BLaER1 (cell line): ENCODE measurements around the gene CMC2.

Source experiments
- H3K27ac ChIP-seq: shearing (Covaris generic); formaldehyde crosslinking; 2 replicates; pipeline ENCODE4 v1.8.1; 2022
- H3K27me3 ChIP-seq: shearing (Covaris generic); formaldehyde crosslinking; 2 replicates; pipeline ENCODE4 v1.8.1; 2022
- H3K36me3 ChIP-seq: shearing (Covaris generic); formaldehyde crosslinking; 2 replicates; pipeline ENCODE4 v1.8.1; 2022
- H3K4me1 ChIP-seq: shearing (Covaris generic); formaldehyde crosslinking; 2 replicates; pipeline ENCODE4 v1.8.1; 2022
- H3K4me2 ChIP-seq: shearing (Covaris generic); formaldehyde crosslinking; 2 replicates; pipeline ENCODE4 v1.8.1; 2022
- H3K4me3 ChIP-seq: shearing (Covaris generic); formaldehyde crosslinking; 2 replicates; pipeline ENCODE4 v1.8.1; 2022
- H3K9ac ChIP-seq: shearing (Covaris generic); formaldehyde crosslinking; 2 replicates; pipeline ENCODE4 v1.8.1; 2022
- H3K9me3 ChIP-seq: shearing (Covaris generic); formaldehyde crosslinking; 2 replicates; pipeline ENCODE4 v1.8.1; 2022
- H4K20me1 ChIP-seq: shearing (Covaris generic); formaldehyde crosslinking; 2 replicates; pipeline ENCODE4 v1.8.1; 2022
- Cebpa-rat ChIP-seq: shearing (Covaris generic); IDR thresholded peaks from 2 replicates; pipeline ENCODE4 v1.8.1; 2022

CMC2 gene

DNA sequence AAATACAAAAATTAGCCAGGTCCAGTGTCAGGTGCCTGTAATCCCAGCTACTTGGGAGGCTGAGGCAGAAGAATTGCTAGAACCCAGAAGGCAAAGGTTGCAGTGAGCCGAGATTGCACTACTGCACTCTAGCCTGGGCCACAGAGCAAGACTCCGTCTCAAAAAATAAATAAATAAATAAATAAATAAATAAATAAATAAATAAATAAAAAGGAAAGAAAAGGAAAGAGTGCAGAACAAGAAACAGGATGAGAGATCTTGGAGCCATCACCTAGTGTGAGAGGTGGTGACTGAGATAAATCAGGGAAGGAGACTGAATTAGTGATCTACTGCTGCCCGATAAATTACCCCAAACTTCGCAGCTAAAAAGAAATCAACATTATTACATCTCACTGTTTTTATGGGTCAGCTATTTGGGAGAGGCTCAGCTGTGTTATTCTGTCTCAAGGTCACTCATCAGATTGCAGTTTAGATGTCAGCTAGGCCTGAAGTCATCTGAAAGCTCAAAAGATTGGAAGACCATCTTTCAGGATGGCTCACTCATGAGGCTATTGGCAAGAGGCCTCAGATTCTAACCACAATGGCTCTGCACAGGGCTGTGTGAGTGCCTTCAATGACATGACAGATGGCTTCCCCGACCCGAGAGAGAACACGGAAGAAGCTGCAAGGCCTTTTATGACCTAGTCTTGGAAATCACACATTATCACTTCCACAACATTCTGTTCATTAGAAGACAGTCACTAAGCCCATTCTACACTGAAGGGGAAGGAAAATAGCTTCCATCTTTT lies 66.4 kb downstream of the CMC2 start:
- no peak overlapping the region for H3K4me2 ChIP-seq
- H3K4me1 ChIP-seq = no peaks in the 10 kb centered on the region
- H4K20me1 ChIP-seq = no peaks in the 10 kb centered on the region
- no peak for TF ChIP-seq Cebpa-rat
- H3K27me3 ChIP-seq = no peaks in the 10 kb centered on the region
- no peak overlapping the region for H3K27ac ChIP-seq
- H3K9ac ChIP-seq = no peak overlapping the region
- H3K36me3 ChIP-seq = no peaks in the 10 kb centered on the region
- H3K9me3 ChIP-seq = peaks cover 10% of the 10 kb centered on the region
- no peak overlapping the region for H3K4me3 ChIP-seq

DNA sequence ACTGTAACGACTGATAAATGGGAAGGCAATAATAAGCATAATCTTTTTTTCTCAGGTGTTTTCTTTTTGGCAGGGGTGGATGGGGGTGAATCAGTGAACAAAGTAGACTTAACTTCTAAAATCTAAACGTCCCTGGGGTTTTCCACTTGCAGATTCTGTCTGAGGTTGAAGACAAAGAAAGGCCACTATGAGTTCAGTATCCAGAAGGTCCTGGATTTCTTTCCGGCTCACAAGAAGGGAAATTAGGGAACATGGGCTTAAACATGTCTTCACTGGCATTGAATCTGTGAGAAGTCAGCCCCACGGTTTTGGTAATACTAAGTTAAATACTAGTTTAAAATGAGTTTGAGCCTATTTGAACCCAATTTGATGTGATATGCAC lies 67.8 kb downstream of the CMC2 start:
- Histone ChIP-seq H3K27ac (no peak overlapping the region), H4K20me1 (no peaks in the 10 kb centered on the region), H3K36me3 (no peaks in the 10 kb centered on the region), H3K9ac (no peak overlapping the region), H3K4me2 (no peak overlapping the region), H3K9me3 (peaks cover 10% of the 10 kb centered on the region), H3K4me1 (no peaks in the 10 kb centered on the region), H3K4me3 (no peak overlapping the region), H3K27me3 (no peaks in the 10 kb centered on the region)
- TF ChIP-seq Cebpa-rat = no peak

DNA sequence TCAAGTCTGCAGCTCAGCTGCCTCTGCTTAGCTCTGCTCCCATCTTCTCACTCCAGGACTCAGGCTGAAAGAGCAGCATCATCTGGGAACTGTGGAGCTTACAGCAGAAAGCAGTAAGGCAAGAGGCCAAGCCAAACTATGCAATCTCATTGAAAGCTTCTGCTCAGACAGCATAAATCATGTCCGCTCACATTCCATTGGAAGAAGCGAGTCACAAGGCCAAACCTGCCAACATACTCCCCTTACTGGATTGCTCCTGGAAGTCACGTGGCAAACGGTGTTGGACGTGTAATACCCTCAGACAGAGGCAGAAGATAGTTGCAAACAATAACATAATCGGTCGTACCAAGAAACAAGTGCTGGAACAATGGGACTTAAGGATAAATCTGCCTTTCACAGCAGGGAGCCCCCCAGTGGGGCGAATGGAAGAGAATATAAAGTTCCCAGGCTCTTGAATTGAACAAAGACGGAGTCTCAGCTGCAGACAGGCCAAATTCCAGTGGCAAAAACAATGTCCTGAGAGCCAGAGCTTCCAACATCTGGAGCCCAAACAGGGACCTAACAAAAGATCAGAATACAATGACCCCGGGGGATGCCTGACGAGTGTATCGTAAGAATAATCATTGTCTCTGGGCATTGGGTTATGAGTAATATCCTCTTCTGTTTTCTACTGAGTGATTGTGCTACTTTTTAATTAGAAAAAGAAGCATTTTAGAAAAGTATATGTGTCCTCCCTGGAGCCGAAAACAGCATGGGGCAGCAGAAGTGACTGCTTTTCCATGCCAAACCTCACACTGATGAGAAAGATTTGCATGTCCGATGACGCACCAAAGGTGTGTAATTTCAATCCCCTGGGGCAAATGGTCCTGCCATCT lies 68.4 kb downstream of the CMC2 start:
- Histone ChIP-seq H3K27ac (no peak overlapping the region), H3K36me3 (no peaks in the 10 kb centered on the region), H3K4me2 (no peak overlapping the region), H3K27me3 (no peaks in the 10 kb centered on the region), H3K4me3 (no peak overlapping the region), H3K9me3 (peaks cover 10% of the 10 kb centered on the region), H3K9ac (no peak overlapping the region), H4K20me1 (no peaks in the 10 kb centered on the region), H3K4me1 (no peaks in the 10 kb centered on the region)
- no peak for TF ChIP-seq Cebpa-rat

DNA sequence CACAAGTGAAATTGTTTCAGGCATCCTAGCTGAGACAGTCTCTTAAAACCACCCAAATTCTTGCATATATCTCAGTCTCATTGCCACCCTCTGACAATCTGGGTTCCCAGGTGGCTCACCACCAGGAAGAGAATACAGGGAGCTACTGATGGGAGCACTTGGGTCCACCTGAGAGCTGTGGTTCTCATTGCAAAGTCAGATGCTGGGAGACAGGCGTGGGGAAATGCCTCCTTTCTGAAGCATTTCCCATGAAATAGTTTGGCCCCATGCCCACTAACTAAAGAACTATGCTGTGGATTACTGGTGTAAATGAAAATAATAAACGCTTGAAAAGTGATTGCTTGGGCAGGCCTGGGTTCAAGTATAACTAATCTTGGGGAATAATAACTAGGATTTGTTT lies 70.3 kb downstream of the CMC2 start:
- no peaks in the 10 kb centered on the region for H3K4me1 ChIP-seq
- H3K4me3 ChIP-seq = no peak overlapping the region
- H3K9ac ChIP-seq = no peak overlapping the region
- TF ChIP-seq Cebpa-rat = no peak
- H4K20me1 ChIP-seq = no peaks in the 10 kb centered on the region
- H3K27me3 ChIP-seq = no peaks in the 10 kb centered on the region
- no peak overlapping the region for H3K27ac ChIP-seq
- no peaks in the 10 kb centered on the region for H3K36me3 ChIP-seq
- H3K9me3 ChIP-seq = peaks cover 4% of the 10 kb centered on the region
- H3K4me2 ChIP-seq = no peak overlapping the region

DNA sequence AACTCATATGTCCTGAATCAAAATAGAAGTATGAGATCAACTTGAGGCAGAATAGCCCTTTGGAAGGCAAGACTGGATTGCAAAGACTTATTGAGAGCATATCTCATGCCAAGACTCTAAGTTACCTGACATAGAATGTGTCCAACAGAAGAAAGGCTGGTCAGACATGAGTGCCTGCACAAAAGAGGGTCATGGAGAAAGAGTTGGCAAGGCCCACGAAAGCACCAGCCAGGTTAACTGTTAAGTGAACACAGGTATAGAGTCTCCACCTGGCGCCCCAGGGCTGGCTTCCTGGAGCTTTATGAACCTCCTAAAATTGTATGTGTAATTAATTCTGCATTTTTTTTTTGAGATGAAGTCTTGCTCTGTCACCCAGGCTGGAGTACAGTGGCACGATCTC lies 71.0 kb downstream of the CMC2 start:
- no peak overlapping the region for H3K27ac ChIP-seq
- no peak overlapping the region for H3K9ac ChIP-seq
- H3K27me3 ChIP-seq = no peaks in the 10 kb centered on the region
- H3K4me2 ChIP-seq = no peak overlapping the region
- H3K36me3 ChIP-seq = no peaks in the 10 kb centered on the region
- H3K4me1 ChIP-seq = no peaks in the 10 kb centered on the region
- no peak overlapping the region for H3K4me3 ChIP-seq
- TF ChIP-seq Cebpa-rat = no peak
- peaks cover 4% of the 10 kb centered on the region for H3K9me3 ChIP-seq
- H4K20me1 ChIP-seq = no peaks in the 10 kb centered on the region

DNA sequence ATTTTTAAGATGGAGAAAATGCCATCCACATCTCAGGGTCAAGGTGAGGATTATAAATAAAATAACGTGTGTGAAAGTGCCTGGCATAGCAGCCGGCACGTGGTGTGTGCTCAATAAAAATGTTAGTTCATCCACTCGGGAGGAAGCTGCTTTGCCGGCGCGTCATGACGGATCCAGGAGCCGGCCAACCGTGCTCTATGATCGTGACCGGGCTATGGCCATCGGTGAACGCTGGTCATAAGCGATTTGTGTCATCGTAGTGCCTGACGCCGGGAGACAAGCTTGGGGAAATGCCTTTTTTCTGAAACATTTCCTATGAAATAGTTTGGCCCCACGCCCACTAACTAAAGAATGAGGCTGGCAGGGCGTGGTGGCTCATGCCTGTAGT lies 74.0 kb downstream of the CMC2 start:
- Histone ChIP-seq H3K9ac (no peak overlapping the region), H3K27ac (no peak overlapping the region), H3K4me3 (no peak overlapping the region), H3K9me3 (peaks cover 20% of the 10 kb centered on the region), H3K4me2 (no peak overlapping the region), H4K20me1 (no peaks in the 10 kb centered on the region), H3K27me3 (no peaks in the 10 kb centered on the region), H3K4me1 (no peaks in the 10 kb centered on the region), H3K36me3 (no peaks in the 10 kb centered on the region)
- TF ChIP-seq Cebpa-rat = no peak

DNA sequence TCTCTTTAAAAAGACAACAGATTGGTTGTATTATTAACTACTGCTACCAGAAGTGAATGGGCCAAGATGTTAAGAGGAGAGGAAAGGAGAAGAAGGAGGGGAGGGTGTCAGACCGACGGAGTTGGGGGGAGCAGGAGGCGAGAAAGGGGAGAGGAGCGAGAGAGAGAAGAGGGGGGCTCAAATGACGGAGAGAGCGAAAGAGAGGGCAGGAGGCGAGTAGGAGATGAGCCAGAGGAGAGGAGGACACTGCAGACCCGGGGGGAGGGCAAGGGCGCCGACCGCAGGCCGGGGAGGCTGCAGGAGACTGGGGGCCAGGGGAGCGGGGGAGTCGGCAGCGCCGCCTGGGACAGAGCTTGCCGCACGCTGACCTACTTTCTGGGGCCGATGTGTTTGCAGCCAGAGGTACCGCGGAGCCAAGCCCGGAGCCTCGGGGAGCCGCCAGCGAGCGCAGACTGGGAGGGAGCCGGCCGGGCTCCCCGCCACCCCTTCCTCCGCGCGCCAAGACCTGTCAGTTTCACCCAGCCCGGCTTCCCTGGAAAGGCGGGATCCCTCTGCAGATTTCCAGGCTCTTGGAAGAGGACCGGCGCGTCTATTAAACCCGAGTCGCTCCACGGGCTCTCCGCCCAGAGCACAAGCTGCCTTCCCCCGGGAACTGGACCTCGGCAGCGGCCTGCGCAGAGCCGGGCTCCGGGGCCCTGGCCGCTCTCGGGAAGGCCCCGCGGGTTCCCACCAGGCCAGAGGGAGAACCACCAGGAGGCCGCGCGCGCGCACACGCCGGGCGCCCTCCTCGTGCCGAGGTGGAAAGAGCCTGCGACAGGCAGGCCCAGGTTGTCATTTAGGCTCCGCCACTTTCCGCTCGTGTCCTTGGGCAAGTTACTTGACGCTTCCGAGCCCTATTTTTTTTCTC lies 74.6 kb downstream of the CMC2 start:
- Histone ChIP-seq H3K4me3 (no peak overlapping the region), H3K4me1 (no peaks in the 10 kb centered on the region)
- no peak for TF ChIP-seq Cebpa-rat

DNA sequence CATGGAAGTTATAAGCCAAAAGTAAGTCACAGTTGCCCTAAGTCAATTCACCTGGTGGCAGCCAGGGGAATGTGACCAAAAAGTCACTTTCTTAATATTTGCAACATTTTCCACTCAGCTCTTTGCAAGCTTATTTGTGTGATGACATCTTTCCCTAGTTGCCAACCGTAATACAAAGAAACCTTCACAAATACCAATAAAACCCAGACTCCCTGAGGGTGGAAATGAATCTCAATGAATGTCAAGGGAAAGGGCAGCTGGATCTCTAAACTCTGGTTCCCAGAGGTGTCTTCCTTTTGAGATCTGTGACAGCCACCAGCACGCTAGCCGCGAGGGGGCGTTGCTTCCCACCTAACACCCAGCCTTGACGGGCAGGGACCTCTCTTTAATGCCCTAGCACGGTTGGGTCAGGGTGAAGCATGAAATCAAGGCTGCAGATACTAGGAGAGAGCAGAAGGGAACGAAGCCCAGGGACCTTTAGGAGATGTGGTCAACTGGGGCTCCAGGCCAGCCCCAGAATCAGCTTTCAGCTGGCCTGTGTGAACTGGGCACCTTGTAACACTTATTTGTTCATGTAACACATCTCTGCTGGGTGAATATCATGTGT lies 82.2 kb downstream of the CMC2 start:
- Histone ChIP-seq H3K4me3 (no peak overlapping the region), H3K9me3 (peaks cover 16% of the 10 kb centered on the region), H3K4me1 (no peaks in the 10 kb centered on the region), H3K36me3 (no peaks in the 10 kb centered on the region), H4K20me1 (no peaks in the 10 kb centered on the region), H3K4me2 (no peak overlapping the region), H3K27me3 (no peaks in the 10 kb centered on the region), H3K9ac (no peak overlapping the region), H3K27ac (no peak overlapping the region)
- TF ChIP-seq Cebpa-rat = no peak

More for the DNA sequence above, 74.6 kb downstream of the CMC2 start:
- H3K36me3 ChIP-seq = no peaks in the 10 kb centered on the region
- no peak overlapping the region for H3K9ac ChIP-seq
- no peak overlapping the region for H3K4me2 ChIP-seq
- H3K27ac ChIP-seq = no peak overlapping the region
- no peaks in the 10 kb centered on the region for H4K20me1 ChIP-seq
- peaks cover 20% of the 10 kb centered on the region for H3K9me3 ChIP-seq
- H3K27me3 ChIP-seq = no peaks in the 10 kb centered on the region

DNA sequence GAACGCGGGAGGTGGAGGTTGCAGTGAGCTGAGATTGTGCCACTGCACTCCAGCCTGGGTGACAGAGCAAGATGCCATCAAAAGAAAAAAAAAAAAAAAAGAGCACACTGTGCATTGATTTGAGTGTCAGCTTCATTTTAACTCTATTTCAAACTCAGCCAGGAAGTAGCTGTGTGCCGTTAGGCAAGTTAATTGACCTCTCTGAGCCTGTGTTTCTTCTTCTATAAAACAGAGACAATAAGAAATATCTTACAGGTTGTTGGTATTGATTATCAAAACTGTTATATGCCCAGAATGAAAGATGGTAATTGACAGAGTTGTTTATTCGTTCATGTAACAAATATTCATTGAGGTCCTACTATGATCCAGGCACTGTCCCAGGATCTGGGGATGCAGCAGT lies 83.3 kb downstream of the CMC2 start:
- no peaks in the 10 kb centered on the region for H3K4me1 ChIP-seq
- no peak overlapping the region for H3K4me2 ChIP-seq
- peaks cover 6% of the 10 kb centered on the region for H3K9me3 ChIP-seq
- no peaks in the 10 kb centered on the region for H3K36me3 ChIP-seq
- TF ChIP-seq Cebpa-rat = no peak
- no peaks in the 10 kb centered on the region for H3K27me3 ChIP-seq
- H4K20me1 ChIP-seq = no peaks in the 10 kb centered on the region
- no peak overlapping the region for H3K27ac ChIP-seq
- H3K4me3 ChIP-seq = no peak overlapping the region
- no peak overlapping the region for H3K9ac ChIP-seq
